NCI-H1694 treated with DMSO at 0.1 percent for 48 hours (cell line): ENCODE data around the gene TFB1M.
"Not testable (repeated sequence)": the region's sequence is repeated elsewhere in the genome, so short reads cannot be mapped to it uniquely, and the experiment has no call there.

ENCODE experiments used
- DNase-seq: peaks from one replicate; lab custom pipeline; 2025; lab: John Stamatoyannopoulos, UW

Gene TFB1M

DNA sequence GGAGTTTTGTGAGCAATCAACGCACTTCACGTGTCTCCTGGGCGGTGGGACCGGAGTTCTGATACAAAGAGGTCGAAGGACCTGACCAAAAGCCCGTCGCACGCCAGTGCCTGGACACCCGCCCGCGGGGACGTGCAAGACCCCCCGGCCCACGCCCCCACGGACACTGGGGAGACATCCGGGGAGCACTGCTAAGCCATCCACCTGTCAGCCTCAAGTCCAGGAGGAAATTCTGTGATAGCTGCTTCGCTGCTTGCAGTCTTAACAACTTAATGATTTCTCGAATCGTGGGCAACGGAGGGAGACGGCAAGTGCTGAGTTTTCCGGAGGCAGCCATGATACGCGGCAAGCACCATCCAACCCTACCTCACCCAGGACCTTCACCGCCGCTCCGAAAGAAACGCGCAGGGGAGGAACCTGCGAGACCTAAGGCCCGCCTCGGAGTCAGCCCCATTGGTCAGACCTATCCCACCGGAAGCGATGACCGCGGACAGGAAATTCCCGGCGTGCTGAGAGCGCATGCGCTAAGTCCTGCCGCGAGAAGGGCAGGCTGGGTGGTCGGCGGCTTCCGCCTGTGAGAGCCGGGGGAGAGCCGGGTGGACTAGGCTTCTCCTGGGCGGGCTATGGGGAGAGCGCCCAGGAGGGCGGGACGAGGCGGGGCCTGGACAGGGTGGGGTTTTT lies at the start of gene TFB1M:
TSS of gene TFB1M (minus strand) at position 393 of the 681 bp plus-strand sequence. CDS start at position 337, 56 bp downstream.
- DNase-seq: peak; percentile 98

DNA sequence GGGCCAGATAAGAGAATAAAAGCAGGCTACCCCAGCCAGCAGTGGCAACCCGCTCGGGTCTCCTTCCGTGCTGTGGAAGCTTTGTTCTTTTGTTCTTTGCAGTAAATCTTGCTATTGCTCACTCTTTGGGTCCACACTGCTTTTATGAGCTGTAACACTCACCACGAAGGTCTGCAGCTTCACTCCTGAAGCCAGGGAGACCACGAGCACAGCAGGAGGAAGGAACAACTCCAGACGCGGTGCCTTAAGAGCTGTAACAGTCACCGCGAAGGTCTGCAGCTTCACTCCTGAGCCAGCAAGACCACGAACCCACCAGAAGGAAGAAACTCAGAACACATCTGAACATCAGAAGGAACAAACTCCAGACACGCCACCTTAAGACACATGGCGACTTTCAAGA lies 49.7 kb upstream of the TFB1M start:
- not testable (repeated sequence) for DNase-seq

DNA sequence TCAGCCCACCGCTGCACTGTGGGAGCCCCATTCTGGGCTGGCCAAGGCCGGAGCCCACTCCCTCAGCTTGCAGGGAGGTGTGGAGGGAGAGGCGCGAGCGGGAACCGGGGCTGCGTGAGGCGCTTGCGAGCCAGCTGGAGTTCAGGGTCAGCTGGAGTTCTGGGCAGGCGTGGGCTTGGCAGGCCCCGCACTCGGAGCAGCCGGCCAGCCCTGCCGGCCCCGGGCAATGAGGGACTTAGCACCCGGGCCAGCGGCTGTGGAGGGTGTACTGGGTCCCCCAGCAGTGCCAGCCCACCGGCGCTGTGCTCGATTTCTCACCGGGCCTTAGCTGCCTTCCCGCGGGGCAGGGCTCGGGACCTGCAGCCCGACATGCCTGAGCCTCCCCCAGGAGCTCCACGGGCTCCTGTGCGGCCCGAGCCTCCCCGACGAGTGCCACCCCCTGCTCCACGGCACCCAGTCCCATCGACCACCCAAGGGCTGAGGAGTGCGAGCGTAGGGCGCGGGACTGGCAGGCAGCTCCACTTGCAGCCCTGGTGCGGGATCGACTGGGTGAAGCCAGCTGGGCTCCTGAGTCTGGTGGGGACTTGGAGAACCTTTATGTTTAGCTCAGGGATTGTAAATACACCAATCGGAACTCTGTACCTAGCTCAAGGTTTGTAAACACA lies 48.8 kb upstream of the TFB1M start:
- DNase-seq: not testable (repeated sequence)

DNA sequence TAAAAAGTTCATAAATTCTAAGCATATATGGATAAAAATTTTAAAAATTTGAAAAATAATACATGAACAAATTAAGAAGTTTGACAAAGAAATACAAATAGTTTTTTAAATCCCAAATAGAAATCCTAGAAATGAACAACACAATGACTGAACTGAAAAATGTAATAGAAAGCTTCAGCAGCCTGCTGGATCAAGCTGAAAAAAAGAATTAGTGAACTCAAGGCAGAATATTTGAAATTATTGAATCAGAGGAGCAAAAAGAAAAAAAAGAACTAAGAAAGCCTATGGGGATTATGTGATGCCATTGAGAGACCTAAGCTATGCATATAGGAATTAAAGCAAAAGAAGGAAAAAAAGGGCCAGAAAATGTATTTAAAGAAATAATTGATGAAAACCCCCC lies 39.9 kb upstream of the TFB1M start:
- DNase-seq: no peak

DNA sequence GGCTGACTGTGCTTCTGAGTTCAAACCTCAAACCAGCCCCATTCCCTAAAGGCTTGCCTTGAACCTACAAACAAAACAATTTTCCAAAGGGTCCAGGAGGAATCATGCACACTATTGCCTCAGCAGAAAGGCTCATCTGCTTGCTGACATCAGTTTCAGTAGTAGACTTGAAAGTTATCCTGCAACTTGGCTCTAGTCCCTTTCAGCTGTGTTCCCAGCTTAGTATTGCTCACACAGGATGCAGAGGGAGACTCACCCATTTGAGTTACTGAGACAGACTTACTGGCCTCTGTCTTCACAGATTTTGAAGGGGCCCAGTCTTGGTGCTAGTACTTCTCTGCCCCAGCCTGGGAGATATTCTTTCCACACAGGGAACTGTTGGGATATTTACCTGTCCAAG lies 38.5 kb upstream of the TFB1M start:
- no peak for DNase-seq

DNA sequence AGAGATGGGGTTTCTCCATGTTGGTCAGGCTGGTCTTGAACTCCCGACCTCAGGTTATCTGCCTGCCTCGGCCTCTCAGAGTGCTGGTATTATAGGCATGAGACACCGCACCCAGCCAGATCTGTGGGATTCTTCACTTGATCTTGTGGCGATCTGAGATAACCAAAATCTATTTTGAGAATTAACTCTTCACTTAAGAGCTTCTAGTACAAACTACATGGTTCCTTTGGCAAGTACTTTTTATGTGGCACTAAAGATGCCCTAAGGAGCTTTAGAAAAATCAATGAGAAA lies 37.8 kb upstream of the TFB1M start:
- no peak for DNase-seq

DNA sequence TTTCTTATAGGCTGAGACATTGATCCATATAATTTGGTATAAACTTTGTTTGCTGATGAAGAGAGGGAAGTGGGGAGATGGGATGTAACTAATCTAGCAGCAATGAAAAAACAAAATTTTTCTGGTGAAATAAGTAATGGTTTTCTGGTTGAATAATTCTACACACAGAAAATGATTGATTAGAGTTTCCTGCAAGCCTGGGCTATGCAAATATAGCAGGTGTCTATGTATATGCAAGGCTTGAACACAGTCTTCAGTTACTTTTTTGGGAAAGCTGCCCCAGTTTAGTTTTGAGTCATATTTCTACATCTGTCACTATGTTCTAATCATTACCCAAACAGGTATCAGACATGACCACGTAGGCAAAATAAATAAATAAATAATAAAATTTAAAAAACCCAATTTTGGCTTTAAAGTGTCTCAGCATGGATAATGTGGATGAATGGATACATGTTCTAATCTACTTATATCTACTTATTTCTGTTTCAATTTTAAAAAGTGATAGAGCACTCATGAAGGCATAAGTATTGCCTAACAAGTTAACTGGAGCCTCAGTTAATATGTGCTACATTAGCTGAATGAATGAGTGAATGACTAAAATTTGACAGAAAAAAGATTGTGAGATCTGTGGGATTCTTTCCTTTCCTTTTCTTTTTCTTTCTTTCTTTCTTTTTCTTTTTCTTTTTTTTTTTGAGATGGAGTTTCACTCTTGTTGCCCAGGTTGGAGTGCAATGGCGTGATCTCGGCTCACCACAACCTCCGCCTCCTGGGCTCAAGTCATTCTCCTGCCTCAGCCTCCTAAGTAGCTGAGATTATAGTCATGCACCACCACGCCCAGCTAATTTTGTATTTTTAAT lies 37.2 kb upstream of the TFB1M start:
- DNase-seq: no peak

DNA sequence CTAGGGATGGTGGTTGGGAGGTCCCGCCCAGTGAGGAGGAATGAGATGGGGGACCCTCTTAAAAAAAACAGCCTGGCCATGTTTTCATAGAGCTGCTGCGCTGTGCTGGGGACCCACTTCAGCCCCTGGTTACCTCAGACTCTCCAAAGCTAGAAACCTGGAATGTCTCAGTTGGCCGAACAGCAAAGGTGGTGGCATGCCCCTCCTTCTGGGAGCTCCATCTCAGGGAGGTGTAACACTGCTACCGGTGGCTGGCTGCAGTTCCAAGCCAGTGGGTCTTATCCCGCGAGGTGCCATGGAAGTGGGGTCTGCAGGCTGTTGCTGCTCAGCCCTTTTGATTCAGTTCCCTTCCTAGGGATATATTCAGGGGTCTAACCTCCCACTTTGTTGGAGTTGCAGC lies 35.7 kb upstream of the TFB1M start:
- no peak for DNase-seq

DNA sequence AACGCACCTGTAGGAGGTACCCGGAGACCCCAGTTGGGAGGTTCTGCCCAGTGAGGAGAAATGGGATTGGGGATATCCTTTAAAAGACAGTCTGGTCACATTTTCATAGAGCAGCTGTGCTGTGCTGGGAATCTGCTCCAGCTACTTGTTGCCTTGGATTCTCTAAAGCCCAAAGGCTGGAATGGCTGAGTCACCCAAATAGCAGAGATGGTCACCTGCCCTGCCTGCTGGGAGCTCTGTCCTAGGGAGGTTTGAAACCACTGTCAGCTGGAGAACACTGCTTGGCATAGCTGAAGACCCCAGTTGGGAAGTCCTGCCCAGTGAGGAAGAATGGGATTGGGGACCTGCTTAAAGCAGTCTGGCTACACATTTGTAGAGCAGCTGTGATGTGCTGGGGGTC lies 34.8 kb upstream of the TFB1M start:
- no peak for DNase-seq

DNA sequence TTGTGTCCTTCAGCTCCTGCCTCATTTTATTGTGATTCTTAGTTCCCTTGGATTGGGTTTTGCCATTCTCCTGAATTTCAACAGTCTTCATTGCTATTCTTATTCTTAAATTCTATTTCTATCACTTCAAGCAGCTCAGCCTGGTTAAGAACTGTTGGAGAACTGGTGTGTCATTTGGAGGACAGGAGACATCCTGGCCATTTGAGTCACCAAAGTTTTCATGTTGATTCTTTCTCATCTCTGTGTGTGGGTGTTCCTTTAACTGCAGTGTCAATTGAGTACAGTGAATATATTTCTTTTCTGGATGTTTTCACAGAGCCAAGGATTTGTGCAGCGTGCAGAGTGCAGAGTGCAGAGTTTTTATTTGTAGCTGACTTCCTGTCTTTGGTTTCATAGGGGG lies 33.5 kb upstream of the TFB1M start:
- no peak for DNase-seq

DNA sequence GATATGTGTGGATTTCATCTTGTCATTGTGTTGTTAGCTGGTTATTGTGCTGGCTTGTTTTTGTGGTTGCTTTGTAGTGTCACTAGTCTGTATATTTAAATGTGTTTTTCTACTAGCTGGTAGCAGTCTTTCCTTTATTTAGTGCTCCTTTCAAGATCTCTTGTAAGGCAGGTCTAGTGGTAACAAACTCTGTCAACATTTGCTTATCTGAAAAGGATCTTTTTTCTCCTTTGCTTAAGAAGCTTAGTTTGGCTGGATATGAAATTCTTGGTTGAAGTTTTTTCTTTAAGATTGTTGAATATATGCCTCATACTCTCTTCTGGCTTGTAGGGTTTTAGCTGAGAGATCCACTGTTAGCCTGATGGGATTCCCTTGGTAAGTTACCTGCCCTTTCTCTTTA lies 32.7 kb upstream of the TFB1M start:
- DNase-seq: no peak

DNA sequence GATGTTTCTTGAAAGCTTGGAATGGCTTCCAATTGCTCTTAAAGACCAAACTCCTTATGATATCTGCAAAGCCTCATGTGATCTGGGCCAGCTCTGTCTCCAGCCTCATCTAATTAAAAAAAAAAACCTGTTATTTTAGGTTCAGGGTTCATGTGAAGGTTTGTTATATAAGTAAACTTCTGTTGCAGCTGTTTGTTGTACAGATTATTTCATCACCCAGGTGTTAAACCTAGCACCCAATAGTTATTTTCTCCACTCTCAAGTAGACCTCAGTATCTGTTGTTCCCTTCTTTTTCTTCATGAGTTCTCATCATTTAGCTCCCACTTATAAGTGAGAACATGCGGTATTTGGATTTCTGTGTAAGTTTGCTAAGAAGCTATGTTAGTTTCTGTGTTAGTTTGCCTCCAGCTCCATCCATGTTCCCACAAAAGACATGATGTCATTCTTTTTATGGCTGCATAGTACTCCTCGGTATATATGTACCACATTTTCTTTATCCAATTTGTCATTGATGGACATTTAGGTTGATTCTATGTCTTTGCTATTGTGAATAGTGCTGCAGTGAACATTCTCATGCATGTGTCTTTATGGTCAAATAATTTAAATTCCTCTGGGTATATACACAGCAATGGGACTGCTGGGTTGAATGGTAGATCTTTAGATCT lies 30.2 kb upstream of the TFB1M start:
- no peak for DNase-seq

DNA sequence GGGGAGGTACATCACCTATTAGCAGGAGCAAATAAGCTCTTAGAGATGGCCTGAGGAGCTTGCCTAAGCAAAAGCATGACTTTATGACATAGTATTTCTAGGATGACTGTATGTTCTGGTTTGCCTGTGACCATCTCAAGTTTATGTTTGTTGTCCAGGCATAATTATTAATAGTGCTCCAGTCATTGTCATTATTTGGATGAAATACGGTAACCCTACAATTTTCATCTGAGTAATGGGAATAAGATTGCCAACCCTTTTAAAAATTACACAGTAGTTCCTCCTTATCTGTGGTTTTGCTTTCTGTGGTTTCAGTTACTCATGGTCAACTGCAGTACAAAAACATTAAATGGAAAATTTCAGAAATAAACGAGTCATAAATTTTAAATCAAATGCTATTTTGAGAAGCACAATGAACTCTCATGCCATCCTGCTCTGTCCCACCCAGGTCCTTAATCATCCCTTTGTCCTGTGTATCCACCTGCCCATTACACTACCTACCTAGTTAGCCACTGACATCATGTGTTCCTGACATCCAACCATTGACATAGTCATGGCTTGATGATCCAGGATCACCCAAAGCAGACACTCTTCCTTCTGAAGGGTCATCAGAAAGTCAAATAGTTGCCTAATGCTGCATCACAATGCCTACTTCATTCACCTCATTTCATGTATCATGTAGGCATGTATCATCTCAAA lies 27.0 kb upstream of the TFB1M start:
- DNase-seq: no peak

DNA sequence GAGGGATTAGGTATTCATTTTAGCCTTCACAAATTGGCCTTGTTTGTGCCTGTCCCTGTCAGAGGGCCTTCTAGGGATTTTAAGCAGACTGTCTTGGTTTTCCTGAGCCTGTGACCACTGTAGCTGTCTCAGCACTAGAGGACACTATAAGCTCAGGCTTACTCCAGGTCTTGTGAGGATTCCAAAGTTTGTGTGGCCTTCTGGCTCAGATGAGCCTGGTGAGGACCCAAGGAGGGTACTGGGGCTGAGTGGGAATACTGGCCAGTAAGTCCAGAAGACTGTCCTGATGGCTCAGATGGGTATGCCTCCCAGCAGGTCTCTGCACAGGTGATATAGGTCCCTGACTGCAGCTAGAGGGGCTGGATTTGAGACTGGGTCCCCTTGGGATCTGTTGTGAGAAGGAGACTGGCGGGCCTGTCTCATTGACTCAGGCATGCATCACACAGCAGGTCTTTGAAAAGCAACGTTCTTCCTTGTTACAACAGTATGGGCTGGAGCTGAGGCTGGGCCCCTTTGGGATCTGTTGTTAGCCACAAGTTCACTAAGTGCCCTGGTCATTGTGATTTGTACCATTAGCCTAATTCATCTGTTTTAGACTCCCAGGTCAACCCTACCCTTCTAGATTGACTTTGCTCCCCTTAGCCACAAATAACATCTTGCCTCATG lies 26.3 kb upstream of the TFB1M start:
- DNase-seq: no peak

DNA sequence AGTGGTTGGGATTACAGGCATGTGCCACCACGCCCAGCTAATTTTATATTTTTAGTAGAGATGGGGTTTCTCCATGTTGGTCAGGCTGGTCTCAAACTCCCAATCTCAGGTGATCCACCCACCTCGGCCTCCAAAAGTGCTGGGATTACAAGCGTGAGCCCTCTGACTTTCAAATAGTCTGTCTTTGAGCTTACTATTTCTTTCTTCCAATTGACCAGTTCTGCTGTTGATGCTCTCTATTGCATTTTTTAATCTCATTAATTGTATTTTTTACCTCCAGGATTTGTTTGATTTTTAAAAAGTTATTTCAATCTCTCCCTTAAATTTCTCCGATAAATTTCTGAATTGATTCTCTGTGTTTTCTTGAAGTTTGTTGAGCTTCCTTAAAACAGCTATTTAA lies 25.6 kb upstream of the TFB1M start:
- not testable (repeated sequence) for DNase-seq

DNA sequence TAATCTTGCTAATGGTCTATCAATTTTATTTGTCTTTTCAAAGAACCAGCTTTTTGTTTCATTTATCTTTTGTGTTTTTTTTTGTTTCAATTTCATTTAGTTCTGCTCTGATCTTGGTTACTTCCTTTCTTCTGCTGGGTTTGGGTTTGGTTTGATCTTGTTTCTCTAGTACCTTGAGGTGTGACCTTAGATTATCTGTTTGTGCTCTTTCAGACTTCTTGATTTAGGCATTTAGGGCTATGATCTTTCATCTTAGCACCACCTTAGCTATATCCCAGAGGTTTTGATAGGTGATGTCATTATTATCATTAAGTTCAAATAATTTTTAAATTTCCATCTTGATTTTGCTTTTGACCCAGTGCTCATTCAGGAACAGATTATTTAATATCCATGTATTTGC lies 24.0 kb upstream of the TFB1M start:
- not testable (repeated sequence) for DNase-seq

DNA sequence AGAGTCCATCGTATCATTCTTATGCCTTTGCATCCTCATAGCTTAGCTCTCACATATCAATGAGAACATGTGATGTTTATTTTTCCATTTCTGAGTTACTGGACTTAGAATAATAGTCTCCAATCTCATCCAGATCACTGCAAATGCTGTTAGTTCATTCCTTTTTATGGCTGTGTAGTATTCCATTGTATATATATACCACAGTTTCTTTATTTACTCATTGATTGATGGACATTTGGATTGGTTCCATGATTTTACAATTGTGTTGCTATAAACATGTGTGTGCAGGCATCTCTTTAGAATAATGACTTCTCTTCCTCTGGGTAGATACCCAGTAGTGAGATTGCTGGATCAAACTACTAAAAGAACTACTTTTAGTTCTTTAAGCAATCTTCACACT lies 21.0 kb upstream of the TFB1M start:
- DNase-seq: no peak

DNA sequence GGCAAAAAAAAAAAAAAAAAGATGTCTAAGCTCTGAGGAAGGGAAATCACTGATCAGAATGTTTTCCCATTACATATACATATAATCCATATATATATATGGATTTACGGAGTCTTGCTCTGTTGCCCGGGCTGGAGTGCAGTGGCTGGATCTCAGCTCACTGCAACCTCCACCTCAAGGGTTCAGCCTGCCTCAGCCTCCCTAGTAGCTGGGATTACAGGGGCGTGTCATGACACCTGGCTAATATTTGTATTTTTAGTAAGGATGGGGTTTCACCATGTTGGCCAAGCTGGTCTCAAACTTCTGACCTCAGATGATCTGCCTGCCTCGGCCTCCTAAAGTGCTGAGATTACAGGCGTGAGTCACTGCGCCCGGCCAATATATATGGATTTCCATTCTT lies 19.8 kb upstream of the TFB1M start:
- DNase-seq: not testable (repeated sequence)

DNA sequence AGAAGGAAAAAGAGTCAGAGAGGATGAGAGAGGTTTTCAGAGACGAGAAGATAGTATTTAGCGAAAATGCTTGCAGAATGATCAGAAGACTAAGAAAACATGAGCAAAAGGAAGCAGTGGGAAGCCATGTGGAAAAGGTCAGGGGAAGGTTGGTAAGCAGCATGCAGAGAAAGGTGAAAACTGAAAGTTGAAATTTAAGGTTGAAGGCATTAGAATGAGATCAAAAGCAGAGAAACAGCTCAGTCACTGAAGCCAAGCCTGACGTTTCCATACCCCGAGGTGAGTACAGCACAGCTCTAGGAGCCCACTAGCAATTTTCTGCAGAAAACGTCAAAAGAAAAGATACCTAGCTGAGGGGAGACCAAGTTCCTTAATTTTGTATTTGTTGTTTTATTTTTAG lies 19.1 kb upstream of the TFB1M start:
- DNase-seq: no peak

DNA sequence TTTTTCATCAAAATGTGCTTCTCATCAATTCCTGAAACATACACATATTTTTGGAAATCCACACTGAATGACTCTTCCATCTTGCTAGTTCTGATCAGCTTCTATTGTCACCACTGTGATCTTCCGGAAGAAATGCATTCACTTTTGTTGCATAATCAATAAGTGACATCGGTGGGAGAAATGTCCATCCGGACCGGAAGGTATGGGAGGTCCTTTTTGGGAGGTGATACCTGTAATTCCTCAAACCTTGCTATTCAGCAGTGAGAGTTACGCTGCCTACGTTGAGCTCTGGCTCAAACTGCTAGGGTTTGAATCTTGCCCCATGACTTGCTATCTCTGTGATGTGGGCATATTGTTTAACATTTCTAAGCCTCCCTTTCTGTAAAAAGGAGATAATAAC lies 16.6 kb upstream of the TFB1M start:
- DNase-seq: no peak

DNA sequence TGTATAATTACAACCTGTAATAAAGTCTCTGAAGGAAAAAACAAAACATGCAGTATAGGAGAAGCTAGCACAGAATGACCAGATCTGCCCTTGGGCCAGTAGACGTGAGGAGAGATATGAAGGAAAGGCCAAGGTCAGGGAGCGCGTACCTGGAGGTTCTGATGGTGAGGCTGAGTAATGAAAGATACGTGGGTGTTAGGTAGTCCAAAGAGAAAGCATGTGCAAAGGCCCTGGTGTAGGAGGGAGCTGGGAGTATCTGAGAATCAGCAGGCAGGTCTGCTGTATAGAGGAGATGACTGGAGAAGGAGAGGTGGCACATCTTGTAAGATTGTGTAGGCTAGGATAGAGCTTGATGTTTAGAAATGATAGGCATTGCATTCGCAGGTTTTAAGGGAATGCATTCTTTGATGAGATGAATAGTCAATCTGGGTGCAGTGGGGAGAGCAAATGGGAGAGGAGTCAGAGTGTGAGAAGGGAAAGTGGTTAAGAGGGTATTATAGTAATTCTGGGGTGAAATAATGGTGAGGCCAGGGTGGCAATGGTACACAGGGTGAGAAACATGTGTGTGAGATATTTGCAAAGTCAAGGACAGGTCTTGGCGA lies 15.9 kb upstream of the TFB1M start:
- DNase-seq: no peak
